Adrenal gland (tissue), 5 donors: ENCODE data around the gene ATRIP.

Experiments
- CTCF ChIP-seq, 6 experiments: fragments of 450-650 bp in 4 of 6; fragments of 200-600 bp in 2 of 6; sonication (generic) in 1 of 6; IDR thresholded peaks; 1 replicate in 5 of 6; 2 replicates in 1 of 6; pipeline versions ENCODE4 v1.5.1 to v1.8.0; 2016 to 2021; ENCODE audit warnings: antibody characterized with exemption in 6 of 6, mild to moderate bottlenecking in 2 of 6, moderate library complexity in 1 of 6
- POLR2A ChIP-seq, 2 donors: fragments of 450-650 bp; IDR thresholded peaks; one replicate each; pipeline ENCODE4 v1.6.1; 2017; ENCODE audit warnings: antibody characterized with exemption in 2 of 2, mild to moderate bottlenecking in 2 of 2, moderate library complexity in 1 of 2
- donor health status: DM: no; HTN: no; CAD: no.

- TF ChIP-seq CTCF (IDR thresholded peaks at IDR 0.05): no peak
- TF ChIP-seq POLR2A (IDR thresholded peaks at IDR 0.05): no peak
Measured at GRCh38 chr3:48409291-48410201, 37.0 kb upstream of the ATRIP start.
